Panc1 (cell line): Measurements from ENCODE around the gene PHKA2.

Source experiments
- CTCF ChIP-seq: fragments of 450-650 bp; IDR thresholded peaks from 2 replicates; pipeline ENCODE4 v1.5.1; 2017; ENCODE audit warnings: mild to moderate bottlenecking
- REST ChIP-seq, 2 experiments: IDR thresholded peaks; 2 replicates each; pipeline ENCODE4 v1.6.1; 2011 to 2012; ENCODE audit warnings: low read depth in 2 of 2, control low read depth in 1 of 2, low read length in 1 of 2, mild to moderate bottlenecking in 1 of 2, moderate library complexity in 1 of 2; ENCODE audit not compliant: insufficient read depth in 1 of 2

GRCh38 chrX:18938710-18939109 is 45.2 kb downstream of the PHKA2 start:
- TF ChIP-seq CTCF: no peak
- no peak for TF ChIP-seq REST (IDR thresholded peaks at IDR 0.05; ENCODE audit: insufficient read depth in 1 of 2, low read depth in 2 of 2, low read length in 1 of 2)
